GM12878 (cell line): ENCODE data around the gene SERPINH1. TPM values are rescaled to one million over a fixed set of nuclear protein-coding genes. Genes with fewer than 3 reads are reported as not detected.

Experiments
- BCL11A ChIP-seq: IDR thresholded peaks from 2 replicates; pipeline ENCODE4 v1.6.1; 2011; ENCODE audit warnings: low read depth, low read length
- BCL3 ChIP-seq: IDR thresholded peaks from 2 replicates; pipeline ENCODE4 v1.6.1; 2011; ENCODE audit warnings: borderline replicate concordance, low read depth, mild to moderate bottlenecking, moderate library complexity, low read length; ENCODE audit not compliant: insufficient read depth, poor library complexity, severe bottlenecking
- DPF2 ChIP-seq: fragments of 450-650 bp; IDR thresholded peaks from 2 replicates; pipeline ENCODE4 v1.6.1; 2017; ENCODE audit warnings: mild to moderate bottlenecking
- ESRRA ChIP-seq: IDR thresholded peaks from 2 replicates; pipeline ENCODE4 v1.6.1; 2012; ENCODE audit warnings: mild to moderate bottlenecking, low read length, improper control_type of control experiment
- NFYB ChIP-seq: IDR thresholded peaks from 2 replicates; pipeline ENCODE4 v1.6.1; 2011; ENCODE audit warnings: low read depth, mild to moderate bottlenecking, low read length, improper control_type of control experiment, moderate library complexity; ENCODE audit not compliant: insufficient read depth
- polyA plus RNA-seq, 11 experiments: library from polyadenylated mRNA; depleted of rRNA in 4 of 11; unstranded in 6 of 11; stranded (reverse) in 5 of 11; fragments of >200 nt; fragmentation: Nextera tagmentation in 4 of 11; fragmentation: Illumina TruSeq in 1 of 11; extraction: Ambion mirVana in 4 of 11; extraction: Trizol in 1 of 11; gene quantifications; 1 replicate in 1 of 11; 2 replicates in 10 of 11; pipeline versions ENCODE4 v1.2.1 to v1.2.3, GENCODE V29; 2011 to 2016; ENCODE audit warnings: inconsistent platforms in 2 of 11, missing spikeins in 2 of 11, low read depth in 1 of 11
- total RNA-seq, 4 experiments: library from RNA; depleted of rRNA in 3 of 4; stranded (reverse); fragments of >200 nt in 3 of 4; fragmentation: Illumina TruSeq in 1 of 4; extraction: Trizol in 1 of 4; gene quantifications; 2 replicates each; pipeline versions ENCODE4 v1.2.1 to v1.2.3, GENCODE V29; 2013 to 2021
- TF ChIP-seq, protein P1 (sequence below): fragments of 450-650 bp; formaldehyde crosslinking; IDR thresholded peaks from 2 replicates; pipeline ENCODE4 v1.4.0; 2020; ENCODE audit warnings: mild to moderate bottlenecking, moderate library complexity

SERPINH1 gene
- total and polyA plus RNA-seq, 10 of the 15 experiments (the other 5 are each of a cell fraction or from before 2014, with no cell fraction given), result 0.34 to 19.8 (median 13.7) TPM

GRCh38 chr11:75523811-75524664 is 38.0 kb upstream of the SERPINH1 start (continued):
- TF ChIP-seq ESRRA (no peak), BCL3 (no peak), DPF2 (no peak), BCL11A (no peak), NFYB (no peak)
- TF ChIP-seq, protein P1, sequence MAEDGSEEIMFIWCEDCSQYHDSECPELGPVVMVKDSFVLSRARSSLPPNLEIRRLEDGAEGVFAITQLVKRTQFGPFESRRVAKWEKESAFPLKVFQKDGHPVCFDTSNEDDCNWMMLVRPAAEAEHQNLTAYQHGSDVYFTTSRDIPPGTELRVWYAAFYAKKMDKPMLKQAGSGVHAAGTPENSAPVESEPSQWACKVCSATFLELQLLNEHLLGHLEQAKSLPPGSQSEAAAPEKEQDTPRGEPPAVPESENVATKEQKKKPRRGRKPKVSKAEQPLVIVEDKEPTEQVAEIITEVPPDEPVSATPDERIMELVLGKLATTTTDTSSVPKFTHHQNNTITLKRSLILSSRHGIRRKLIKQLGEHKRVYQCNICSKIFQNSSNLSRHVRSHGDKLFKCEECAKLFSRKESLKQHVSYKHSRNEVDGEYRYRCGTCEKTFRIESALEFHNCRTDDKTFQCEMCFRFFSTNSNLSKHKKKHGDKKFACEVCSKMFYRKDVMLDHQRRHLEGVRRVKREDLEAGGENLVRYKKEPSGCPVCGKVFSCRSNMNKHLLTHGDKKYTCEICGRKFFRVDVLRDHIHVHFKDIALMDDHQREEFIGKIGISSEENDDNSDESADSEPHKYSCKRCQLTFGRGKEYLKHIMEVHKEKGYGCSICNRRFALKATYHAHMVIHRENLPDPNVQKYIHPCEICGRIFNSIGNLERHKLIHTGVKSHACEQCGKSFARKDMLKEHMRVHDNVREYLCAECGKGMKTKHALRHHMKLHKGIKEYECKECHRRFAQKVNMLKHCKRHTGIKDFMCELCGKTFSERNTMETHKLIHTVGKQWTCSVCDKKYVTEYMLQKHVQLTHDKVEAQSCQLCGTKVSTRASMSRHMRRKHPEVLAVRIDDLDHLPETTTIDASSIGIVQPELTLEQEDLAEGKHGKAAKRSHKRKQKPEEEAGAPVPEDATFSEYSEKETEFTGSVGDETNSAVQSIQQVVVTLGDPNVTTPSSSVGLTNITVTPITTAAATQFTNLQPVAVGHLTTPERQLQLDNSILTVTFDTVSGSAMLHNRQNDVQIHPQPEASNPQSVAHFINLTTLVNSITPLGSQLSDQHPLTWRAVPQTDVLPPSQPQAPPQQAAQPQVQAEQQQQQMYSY, result no peak
